ENCODE results near the gene LRRC17. TPM values are rescaled to one million over a fixed set of nuclear protein-coding genes. Genes with fewer than 3 reads are reported as not detected.
"Not testable (repeated sequence)": the region's sequence is repeated elsewhere in the genome, so short reads cannot be mapped to it uniquely, and the experiment has no call there.

LRRC17 gene
- total RNA-seq, 1 donor from 2014 or later, result 0.20 TPM

DNA sequence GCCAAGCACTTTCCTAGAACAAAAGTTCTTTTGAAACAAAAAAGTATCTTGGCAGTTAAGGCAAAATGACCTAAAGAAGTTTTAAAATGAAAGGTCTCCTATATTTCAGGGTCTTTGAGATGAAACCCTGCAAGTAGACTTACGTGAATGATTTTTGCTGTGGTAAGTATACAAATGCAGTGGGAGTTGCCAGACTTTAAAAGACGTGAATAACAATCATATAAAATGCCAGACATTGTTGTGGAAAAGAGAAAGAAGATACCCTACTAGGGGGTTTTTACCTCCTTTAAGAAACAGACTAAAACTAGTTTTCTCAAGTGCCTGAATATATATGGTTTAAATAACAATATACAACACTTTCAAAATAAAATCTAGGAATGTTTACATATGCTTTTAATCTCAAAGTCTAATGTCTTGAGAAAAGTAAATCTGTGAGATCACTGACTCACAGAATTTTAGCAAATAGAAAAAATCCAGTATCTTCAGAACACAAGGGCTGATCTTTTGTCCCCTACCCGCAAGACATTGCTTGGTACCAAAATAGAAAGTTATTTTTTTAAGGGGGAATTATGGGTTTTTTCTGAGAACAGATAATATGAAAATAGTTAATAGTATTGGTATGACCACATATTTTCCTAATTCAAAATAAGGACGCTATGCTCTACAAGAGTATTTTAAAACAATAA is 29.5 kb downstream of the LRRC17 start:
- DNase-seq (ENCODE audit: low read depth in 2 of 2), result no peak

DNA sequence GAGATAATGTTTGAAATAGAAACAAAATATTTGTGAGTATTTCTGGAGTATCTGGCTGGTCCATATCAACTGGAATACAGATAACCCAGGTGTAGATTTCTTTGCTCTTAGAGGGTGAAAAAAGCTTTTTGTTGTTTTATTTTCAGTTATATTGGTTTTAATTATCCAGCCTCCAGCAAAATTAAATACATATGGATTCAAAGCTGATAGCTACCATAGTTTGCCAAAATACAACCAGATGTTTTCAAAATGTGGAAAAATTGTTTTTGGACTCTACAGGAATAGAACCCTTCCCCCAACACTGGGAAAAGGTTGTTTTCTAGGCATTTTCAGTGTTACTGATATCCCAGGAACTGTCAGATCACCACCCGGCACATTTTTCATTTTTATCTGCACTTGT is 30.1 kb downstream of the LRRC17 start:
- no peak for DNase-seq (ENCODE audit: low read depth in 2 of 2)

DNA sequence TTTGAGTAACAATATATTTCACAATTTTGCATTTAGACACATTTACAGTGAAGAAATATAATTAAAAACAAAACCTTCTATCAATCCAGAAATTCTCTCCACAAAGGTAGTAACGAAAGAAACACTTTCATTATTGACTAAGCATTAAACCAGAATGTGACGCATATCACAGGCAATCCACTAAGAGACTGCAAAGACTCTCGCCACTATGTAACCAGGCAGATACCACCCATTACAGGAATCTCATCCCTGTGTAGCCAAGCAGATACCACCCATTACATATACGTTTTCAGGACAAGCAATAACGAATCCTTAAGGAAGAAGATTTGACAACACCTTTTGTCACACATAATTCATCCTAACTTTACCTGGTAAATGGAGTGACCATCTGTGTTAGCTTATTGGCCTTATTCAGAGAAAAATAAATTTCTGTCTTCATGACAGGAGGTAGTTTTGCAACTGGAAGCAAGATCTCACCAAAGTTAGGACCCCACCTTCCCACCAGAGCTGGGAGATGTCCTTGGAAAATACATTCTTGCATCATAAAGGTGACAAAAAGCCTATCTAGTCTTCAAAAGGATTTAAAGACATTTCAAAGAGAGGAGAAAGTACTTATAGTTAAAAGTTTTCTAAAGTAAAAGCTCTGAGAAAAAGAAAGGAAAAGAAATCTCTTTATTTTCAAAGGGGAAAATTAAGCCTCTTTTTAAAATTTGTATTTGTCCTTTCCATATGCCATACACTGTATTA is 30.8 kb downstream of the LRRC17 start:
- DNase-seq (ENCODE audit: low read depth in 2 of 2), result no peak

DNA sequence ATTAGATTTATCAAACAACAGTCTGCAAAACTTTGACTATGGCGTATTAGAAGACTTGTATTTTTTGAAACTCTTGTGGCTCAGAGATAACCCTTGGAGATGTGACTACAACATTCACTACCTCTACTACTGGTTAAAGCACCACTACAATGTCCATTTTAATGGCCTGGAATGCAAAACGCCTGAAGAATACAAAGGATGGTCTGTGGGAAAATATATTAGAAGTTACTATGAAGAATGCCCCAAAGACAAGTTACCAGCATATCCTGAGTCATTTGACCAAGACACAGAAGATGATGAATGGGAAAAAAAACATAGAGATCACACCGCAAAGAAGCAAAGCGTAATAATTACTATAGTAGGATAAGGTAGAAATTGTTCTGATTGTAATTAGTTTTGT is 31.4 kb downstream of the LRRC17 start:
- DNase-seq (ENCODE audit: low read depth in 2 of 2), result no peak

DNA sequence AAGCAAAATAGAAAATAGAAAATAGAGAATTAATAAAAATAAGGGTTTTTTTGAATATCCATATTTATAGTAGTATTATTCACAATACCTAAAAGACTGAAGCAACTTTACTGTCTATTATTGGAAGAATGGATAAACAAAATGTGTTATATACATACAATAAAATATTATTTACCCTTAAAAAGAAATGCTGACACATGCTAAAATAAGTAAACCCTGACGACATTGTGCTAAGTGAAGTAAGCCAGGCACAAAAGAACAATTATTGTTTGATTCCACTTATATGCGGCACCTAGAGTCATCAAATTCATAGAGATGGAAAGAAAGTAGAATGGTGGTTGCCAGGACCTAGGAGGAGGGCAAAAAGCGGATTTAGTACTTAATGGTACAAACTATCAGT is 39.0 kb downstream of the LRRC17 start:
- no peak for DNase-seq (ENCODE audit: low read depth in 2 of 2)

DNA sequence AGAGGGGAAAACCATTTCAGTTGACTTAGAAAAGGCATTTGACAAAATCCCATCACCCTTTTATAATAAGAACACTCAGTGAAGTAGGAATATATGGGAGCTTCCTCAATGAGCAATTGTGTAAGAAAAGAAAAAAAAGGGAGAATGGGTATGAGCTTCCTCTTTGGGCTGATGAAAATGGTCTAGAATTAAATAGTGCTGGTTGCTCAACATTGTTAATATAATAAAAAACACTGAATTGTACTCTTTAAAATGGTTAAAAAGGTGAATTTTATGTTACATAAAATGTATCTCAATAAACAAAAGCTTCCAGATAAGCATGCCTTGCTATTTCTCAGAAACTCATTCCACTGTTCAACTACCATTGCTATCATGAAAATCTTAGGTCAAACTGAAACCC is 40.6 kb downstream of the LRRC17 start:
- no peak for DNase-seq (ENCODE audit: low read depth in 2 of 2)

DNA sequence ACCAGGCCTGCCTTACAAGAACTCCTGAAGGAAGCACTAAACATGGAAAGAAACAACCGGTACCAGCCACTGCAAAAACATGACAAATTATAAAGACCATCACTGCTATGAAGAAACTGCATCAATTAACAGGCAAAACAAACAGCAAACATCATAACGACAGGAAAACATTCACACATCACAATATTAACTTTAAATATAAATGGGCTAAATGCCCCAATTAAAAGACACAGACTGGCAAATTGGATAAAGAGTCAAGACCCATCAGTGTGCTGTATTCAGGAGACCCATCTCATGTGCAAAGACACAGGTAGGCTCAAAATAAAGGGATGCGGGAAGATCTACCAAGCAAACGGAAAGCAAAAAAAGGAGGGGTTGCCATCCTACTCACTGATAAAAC is 41.6 kb downstream of the LRRC17 start:
- DNase-seq (ENCODE audit: low read depth in 2 of 2), result not testable (repeated sequence)

DNA sequence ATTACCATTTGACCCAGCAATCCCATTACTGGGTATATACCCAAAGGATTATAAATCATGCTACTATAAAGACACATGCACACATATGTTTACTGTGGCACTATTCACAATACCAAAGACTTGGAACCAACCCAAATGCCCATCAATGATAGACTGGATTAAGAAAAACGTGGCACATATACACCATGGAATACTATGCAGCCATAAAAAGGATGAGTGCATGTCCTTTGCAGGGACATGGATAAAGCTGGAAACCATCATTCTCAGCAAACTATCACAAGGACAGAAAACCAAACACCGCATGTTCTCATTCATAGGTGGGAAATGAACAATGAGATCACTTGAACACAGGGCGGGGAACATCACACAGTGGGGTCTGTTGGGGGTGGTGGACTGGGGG is 45.2 kb downstream of the LRRC17 start:
- DNase-seq (ENCODE audit: low read depth in 2 of 2), result not testable (repeated sequence)

DNA sequence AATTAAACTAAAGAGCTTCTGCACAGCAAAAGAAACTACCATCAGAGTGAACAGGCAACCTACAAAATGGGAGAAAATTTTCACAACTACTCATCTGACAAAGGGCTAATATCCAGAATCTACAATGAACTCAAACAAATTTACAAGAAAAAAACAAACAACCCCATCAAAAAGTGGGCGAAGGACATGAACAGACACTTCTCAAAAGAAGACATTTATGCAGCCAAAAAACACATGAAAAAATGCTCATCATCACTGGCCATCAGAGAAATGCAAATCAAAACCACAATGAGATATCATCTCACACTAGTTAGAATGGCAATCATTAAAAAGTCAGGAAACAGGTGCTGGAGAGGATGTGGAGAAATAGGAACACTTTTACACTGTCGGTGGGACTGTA is 49.2 kb downstream of the LRRC17 start:
- DNase-seq (ENCODE audit: low read depth in 2 of 2), result not testable (repeated sequence)

DNA sequence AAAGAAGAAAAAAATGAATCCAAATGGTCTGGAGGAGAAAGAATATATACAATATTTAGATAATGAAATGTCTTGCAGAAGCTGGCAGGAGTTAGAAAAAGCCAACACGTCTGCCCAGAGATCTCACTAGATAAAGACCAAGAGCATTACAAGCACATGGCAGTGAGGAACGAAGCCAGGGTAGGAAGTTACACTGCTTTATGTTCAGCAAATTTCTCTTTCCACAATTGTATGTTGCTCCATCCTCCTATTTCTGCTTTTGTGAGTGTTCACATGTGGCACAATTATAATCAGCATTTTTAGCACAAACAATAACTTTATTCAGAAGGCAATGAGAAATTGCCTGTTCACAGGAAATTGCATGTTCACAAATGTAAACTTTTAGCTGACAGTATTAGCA is 53.7 kb downstream of the LRRC17 start:
- DNase-seq (ENCODE audit: low read depth in 2 of 2), result no peak

DNA sequence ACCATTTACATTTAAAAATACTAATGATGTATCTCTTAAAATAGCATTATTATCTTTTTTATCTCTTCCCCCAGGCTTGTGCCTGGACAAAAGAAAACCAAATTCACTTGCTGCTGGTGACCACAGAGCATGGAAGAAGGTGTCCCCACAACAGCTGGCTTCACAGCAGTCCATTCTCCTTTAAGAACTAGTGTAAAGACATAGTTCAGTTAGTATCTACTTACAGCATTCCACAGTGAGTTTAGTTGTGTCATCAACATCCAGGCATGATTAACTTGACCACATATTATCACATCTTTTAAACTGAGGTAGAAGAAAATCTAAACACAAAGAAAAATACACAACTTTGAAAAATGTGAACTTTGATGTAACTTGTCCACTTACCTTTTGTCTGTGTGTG is 55.0 kb downstream of the LRRC17 start:
- DNase-seq (ENCODE audit: low read depth in 2 of 2), result no peak

DNA sequence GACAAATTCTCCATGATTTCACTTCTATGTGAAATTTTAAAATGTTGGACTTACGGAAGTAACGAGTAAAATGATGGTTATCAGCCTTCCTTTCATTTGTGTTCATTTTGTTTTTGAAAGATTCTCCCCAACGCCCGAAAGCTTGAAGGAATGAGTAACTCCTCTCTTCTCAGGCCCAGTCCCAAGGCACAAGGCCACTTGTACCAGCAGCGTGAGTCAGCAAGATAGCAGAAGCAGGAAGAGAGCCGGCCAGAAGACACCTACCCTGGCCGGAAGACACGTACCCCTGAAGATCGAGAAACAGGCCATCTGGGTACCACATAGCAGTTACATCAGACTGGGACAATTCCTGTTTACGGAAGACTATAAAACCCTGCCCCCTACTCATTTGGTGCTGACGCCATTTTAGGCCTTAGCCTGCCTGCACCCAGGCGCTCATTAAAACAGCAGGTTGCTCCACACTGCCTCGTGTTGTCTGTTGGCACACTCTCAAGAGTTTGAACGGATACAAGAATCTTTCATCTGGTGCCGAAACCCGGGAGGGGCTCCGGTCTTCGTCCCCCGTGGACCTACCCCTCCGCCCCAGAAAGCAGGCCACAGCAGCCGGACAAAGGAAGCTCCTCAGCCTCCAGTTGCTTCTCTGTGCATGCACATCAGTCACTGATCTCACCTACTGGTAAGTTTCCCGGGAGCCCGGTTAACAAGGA is 60.4 kb downstream of the LRRC17 start:
- peak in 1 of 2 donors; percentile 69 for DNase-seq (ENCODE audit: low read depth in 2 of 2)

DNA sequence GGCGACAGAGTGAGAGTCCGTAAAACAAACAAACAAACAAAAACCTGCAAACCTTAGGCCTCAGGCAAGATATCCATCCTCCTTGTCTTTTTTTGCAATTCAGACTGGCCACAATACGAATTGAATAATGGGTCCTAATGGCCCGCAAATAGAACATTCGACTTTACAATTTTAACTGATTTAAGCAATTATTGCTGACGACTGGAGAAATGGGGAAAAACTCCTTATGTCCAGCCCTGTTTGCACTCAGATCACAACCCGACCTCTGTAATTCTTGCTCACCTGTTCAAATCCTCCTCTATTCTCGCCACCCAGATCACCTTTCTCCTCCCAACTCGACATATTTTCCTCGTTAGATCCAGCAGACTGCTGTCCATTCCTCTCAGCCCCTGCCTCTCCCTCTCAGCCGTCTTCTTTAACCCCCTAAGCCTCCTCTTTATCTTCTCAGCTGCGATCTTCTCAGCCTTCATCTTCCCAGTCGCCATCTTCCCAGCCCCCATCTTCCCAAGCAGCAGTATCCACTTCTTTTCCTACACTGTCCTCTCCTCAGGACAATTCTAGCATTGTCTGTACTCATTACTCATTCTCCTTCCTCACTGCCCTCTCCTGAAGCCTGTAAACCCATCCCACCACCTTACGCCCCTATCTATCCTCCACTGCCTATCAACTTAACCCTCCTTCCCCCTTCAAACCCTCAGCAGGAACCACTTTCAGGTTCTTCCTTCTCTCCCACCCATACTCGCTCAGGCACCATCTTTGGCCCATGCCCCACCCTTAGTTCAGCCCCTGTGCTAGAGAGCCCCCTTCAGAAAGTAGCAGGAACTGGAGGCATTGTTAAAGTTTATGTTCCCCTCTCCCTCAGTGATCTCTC is 61.8 kb downstream of the LRRC17 start:
- DNase-seq (ENCODE audit: low read depth in 2 of 2), result no peak

DNA sequence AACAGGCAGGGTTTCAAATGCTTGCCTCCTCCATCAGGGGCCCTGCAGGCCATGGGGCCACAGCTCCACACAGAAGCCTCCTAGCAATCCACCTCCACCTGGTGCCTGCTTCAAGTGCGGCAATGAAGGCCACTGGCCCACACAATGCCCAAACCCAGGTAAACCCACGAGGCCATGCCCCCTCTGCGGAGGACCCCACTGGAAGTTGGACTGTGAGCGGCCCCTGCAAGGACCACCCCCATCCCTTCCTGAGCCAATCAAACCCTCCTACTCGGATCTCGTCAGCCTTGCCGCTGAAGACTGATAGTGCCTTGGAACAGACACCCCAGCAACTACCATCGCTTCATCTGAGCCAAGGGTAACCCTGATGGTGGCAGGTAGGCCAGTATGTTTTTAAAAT is 63.1 kb downstream of the LRRC17 start:
- DNase-seq (ENCODE audit: low read depth in 2 of 2), result no peak

DNA sequence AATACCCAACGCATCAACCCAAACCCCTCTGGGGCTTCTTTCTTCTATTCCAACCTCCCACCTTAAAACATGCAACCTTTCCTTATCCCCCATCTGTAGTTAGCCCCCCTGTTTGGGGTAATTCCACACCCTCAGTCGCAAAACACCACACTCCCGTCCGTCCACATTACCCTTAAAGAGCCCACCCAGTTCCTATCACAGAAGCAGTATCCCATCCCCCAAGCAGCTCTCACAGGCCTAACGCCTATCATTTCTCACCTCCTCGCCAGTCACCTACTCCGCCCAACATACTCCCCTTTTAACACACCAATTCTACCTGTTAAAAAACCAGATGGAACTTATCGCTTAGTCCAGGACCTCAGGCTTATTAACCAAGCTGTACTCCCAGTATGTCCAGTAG is 63.7 kb downstream of the LRRC17 start:
- DNase-seq (ENCODE audit: low read depth in 2 of 2), result no peak

DNA sequence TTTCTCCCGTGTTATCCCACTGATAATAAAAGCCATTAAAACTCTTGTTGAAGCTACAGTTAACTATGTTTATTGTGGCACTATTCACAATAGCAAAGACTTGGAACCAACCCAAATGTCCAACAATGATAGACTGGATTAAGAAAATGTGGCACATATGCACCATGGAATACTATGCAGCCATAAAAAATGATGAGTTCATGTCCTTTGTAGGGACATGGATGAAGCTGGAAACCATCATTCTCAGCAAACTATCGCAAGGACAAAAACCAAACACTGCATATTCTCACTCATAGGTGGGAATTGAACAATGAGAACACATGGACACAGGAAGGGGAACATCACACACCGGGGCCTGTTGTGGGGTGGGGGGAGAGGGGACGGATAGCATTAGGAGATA is 64.8 kb downstream of the LRRC17 start:
- not testable (repeated sequence) for DNase-seq (ENCODE audit: low read depth in 2 of 2)

DNA sequence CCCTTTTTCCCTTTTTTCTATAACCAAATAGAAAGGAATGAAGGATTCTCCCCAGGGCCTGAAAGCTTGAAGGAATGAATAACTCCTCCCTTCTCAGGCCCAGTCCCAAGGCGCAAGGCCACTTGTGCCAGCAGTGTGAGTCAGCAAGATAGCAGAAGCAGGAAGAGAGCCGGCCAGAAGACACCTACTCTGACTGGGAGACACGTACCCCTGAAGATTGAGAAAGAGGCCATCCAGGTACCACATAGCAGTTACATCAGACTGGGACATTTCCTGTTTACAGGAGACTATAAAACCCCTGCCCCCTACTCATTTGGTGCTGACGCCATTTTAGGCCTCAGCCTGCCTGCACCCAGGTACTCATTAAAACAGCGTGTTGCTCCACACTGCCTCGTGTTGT is 65.5 kb downstream of the LRRC17 start:
- DNase-seq (ENCODE audit: low read depth in 2 of 2), result peak in 1 of 2 donors; percentile 76

DNA sequence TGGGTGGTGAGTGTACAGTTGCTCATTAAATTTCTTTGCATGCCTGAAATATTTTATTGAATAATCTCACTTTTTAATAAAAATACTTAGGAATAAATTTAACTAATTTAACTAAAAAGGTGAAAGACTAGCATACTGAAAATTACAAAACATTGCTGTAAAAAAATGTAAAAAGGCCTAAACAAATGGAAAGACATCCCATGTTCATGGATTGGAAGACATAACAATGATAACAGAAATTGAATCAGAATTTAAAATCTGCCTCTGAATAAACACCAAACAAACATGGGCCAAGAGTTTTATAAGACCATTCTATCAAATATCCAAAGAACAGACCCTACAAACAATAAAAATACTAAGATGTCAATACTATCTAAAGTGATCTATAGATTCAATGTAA is 66.9 kb downstream of the LRRC17 start:
- DNase-seq (ENCODE audit: low read depth in 2 of 2), result no peak

DNA sequence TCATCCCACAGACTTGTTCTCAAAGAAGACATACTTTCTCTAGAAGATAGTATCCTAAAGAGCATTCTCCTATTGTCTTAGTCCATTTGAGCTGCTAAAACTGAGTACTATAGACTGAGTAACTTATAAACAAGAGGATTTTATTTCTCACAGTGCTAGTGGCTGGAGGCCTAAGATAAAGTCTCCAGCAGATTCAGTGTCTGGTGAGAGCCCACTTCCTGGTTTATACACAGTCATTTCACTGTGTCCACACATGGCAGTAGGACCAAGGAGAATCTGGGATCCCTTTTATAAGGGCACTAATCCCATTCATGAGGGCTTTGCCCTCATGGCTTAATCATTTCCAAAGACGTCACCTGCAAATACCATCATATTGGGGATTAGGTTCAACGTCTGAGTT is 68.7 kb downstream of the LRRC17 start:
- DNase-seq (ENCODE audit: low read depth in 2 of 2), result no peak

DNA sequence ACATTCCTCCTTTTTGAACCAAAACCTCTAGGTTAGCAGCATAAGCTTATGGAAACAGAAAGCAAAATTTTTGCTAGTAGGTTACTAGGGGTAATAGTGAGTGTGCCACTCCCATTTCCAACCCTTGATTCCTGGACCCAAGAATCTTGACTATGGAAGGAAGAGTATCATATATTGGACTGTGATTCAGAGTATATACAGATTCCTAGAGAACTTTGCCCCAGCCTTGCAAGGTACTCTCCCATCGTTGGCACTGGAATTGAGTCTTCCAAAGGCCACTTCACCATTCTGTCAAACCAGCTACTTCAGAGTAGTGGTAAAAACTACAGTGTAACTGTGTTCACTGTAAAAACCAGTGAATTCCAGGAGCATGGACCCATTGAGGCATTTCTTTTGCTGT is 69.4 kb downstream of the LRRC17 start:
- DNase-seq (ENCODE audit: low read depth in 2 of 2), result no peak

DNA sequence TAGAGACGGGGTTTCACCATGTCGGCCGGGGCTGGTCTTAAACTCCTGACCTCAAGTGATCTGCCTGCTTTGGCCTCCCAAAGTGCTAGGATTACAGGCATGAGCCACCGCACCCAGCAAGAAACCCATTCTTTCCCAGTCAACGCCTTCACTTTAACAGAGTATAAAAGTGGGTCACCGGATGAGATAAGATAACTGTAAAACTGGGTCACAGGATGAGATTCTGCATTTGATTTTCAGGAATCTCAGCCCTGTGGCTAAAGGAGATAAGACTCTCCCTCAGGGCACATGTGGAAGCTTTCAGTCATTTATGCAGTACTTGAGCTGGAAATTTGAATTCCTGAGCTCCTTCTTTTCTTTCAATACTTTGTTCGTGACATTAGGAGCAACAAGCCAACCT is 70.8 kb downstream of the LRRC17 start:
- no peak for DNase-seq (ENCODE audit: low read depth in 2 of 2)
